AG08395 (cell line): ENCODE results near the gene BICD2.

Source experiments
- DNase-seq: peaks from one replicate; pipeline ENCODE4 v3.0.0; 2012; ENCODE audit warnings: mixed read lengths, low spot score

Gene BICD2

GRCh38 chr9:92747459-92748232, 17.0 kb downstream of the BICD2 start:
- peak; percentile 62 for DNase-seq

GRCh38 chr9:92746567-92747458, 17.8 kb downstream of the BICD2 start:
- no peak for DNase-seq

GRCh38 chr9:92745881-92746280, 18.8 kb downstream of the BICD2 start:
- no peak for DNase-seq

GRCh38 chr9:92745331-92745730, 19.3 kb downstream of the BICD2 start:
- no peak for DNase-seq

- DNase-seq, result no peak
These were observed 23.7 kb downstream of the BICD2 start for GRCh38 chr9:92740969-92741368.

GRCh38 chr9:92740446-92740961, 24.1 kb downstream of the BICD2 start:
- DNase-seq, result no peak

- peak; percentile 28 for DNase-seq
These were observed 24.6 kb downstream of the BICD2 start for GRCh38 chr9:92740009-92740408.

- no peak for DNase-seq
These were observed 25.2 kb downstream of the BICD2 start for GRCh38 chr9:92739346-92739970.

- DNase-seq, result peak; percentile 22
These were observed 26.0 kb downstream of the BICD2 start for GRCh38 chr9:92738661-92739081.

GRCh38 chr9:92737611-92738299, 26.9 kb downstream of the BICD2 start:
- DNase-seq, result no peak

- no peak for DNase-seq
These were observed 27.4 kb downstream of the BICD2 start for GRCh38 chr9:92737216-92737606.

GRCh38 chr9:92736563-92737215, 27.9 kb downstream of the BICD2 start:
- no peak for DNase-seq

GRCh38 chr9:92735636-92736562, 28.7 kb downstream of the BICD2 start:
- no peak for DNase-seq

GRCh38 chr9:92734931-92735635, 29.6 kb downstream of the BICD2 start:
- no peak for DNase-seq

- DNase-seq, result no peak
These were observed 33.7 kb downstream of the BICD2 start for GRCh38 chr9:92730897-92731296.

GRCh38 chr9:92729735-92730155, 34.9 kb downstream of the BICD2 start:
- no peak for DNase-seq

GRCh38 chr9:92728831-92729734, 35.5 kb downstream of the BICD2 start:
- peak; percentile 67 for DNase-seq
